D721Med (cell line): Measurements from ENCODE around the gene CST7.
"Not testable (repeated sequence)": the region's sequence is repeated elsewhere in the genome, so short reads cannot be mapped to it uniquely, and the experiment has no call there.

Experiments used
- DNase-seq: peaks from one replicate; pipeline ENCODE4 v3.0.0; 2011; ENCODE audit warnings: low spot score; ENCODE audit not compliant: insufficient read length
- FAIRE-seq: peaks from 2 replicates; lab custom pipeline; 2011; peaks lifted over from hg19 to GRCh38; lab: Jason Lieb, UNC
- CTCF ChIP-seq: IDR thresholded peaks from 2 replicates; pipeline ENCODE4 v1.5.1; 2012; ENCODE audit warnings: mild to moderate bottlenecking, control low read depth; ENCODE audit not compliant: insufficient read depth; ENCODE audit errors: missing control alignments

CST7 gene

GRCh38 chr20:24995741-24996448 lies 46.8 kb downstream of the CST7 start:
- no peak for DNase-seq
- no peak for FAIRE-seq
- TF ChIP-seq CTCF: no peak

GRCh38 chr20:24996449-24997377 lies 47.6 kb downstream of the CST7 start:
- FAIRE-seq (no peak), DNase-seq (no peak)

GRCh38 chr20:24998121-24998520 lies 49.1 kb downstream of the CST7 start:
- FAIRE-seq (no peak), DNase-seq (no peak)
- TF ChIP-seq CTCF: no peak

More at GRCh38 chr20:24996449-24997377, 47.6 kb downstream of the CST7 start:
- no peak for TF ChIP-seq CTCF

GRCh38 chr20:24998631-24999445 lies 49.8 kb downstream of the CST7 start:
- no peak for FAIRE-seq
- no peak for DNase-seq
- TF ChIP-seq CTCF: no peak

GRCh38 chr20:24999568-24999967 lies 50.5 kb downstream of the CST7 start:
- FAIRE-seq: no peak
- no peak for TF ChIP-seq CTCF
- DNase-seq: no peak

- no peak for DNase-seq
- FAIRE-seq: no peak
- TF ChIP-seq CTCF: no peak
Observed at GRCh38 chr20:25000268-25000801, 51.3 kb downstream of the CST7 start.

- not testable (repeated sequence) for FAIRE-seq, DNase-seq
Observed at GRCh38 chr20:25001323-25001722, 52.3 kb downstream of the CST7 start.
